Breast epithelium (tissue), 4 donors: ENCODE measurements around the gene MYOZ2. TPM values are rescaled to one million over a fixed set of nuclear protein-coding genes. Genes with fewer than 3 reads are reported as not detected.
"Not testable (repeated sequence)": the region's sequence is repeated elsewhere in the genome, so short reads cannot be mapped to it uniquely, and the experiment has no call there.

Source experiments
- DNase-seq, 2 donors: peaks; one replicate each; pipeline ENCODE4 v3.0.0-alpha.2; 2019; ENCODE audit warnings: low spot score in 2 of 2
- H3K27ac ChIP-seq, 2 donors: fragments of 200-600 bp; sonication (generic) in 1 of 2; one replicate each; pipeline ENCODE4 v1.5.1; 2016 to 2019; ENCODE audit warnings: mild to moderate bottlenecking in 1 of 2
- H3K27me3 ChIP-seq, 2 donors: fragments of 200-600 bp; sonication (generic) in 1 of 2; one replicate each; pipeline versions ENCODE4 v1.5.1 to v1.6.0; 2017 to 2019; ENCODE audit warnings: control low read depth in 1 of 2, mild to moderate bottlenecking in 1 of 2
- H3K36me3 ChIP-seq: fragments of 200-600 bp; one replicate; pipeline ENCODE4 v1.5.1; 2019
- H3K4me1 ChIP-seq, 2 donors: fragments of 200-600 bp; sonication (generic); one replicate each; pipeline ENCODE4 v1.5.1; 2016 to 2019; ENCODE audit warnings: control low read depth in 1 of 2
- H3K4me3 ChIP-seq, 3 donors: fragments of 200-600 bp; sonication (generic); 1 replicate in 2 of 3; 2 replicates in 1 of 3; pipeline ENCODE4 v1.5.1; 2016 to 2019; ENCODE audit warnings: mild to moderate bottlenecking in 3 of 3, moderate library complexity in 2 of 3
- H3K9me3 ChIP-seq, 2 donors: fragments of 200-600 bp; sonication (generic) in 1 of 2; one replicate each; pipeline ENCODE4 v1.5.1; 2016 to 2019; ENCODE audit warnings: control low read depth in 1 of 2
- POLR2A ChIP-seq: fragments of 450-650 bp; IDR thresholded peaks from one replicate; pipeline ENCODE4 v1.6.1; 2016; ENCODE audit warnings: antibody characterized with exemption, mild to moderate bottlenecking, moderate library complexity
- POLR2AphosphoS5 ChIP-seq, 3 donors: sonication (generic); formaldehyde crosslinking; IDR thresholded peaks; one replicate each; pipeline ENCODE4 v1.6.1; 2017; ENCODE audit warnings: antibody characterized with exemption in 3 of 3
- intact Hi-C: fragments of 100-400 bp; cut with DNase I; formaldehyde crosslinking; loops from one replicate; pipeline ENCODE4 v1.15.1; 2023; ENCODE audit warnings: low total_unique reads
- total RNA-seq, 3 donors: library from RNA; depleted of rRNA; stranded (reverse); fragments of >200 nt; gene quantifications; one replicate each; pipeline ENCODE4 v1.1.0, GENCODE V29; 2016
- TF ChIP-seq, protein P1 (sequence below), 3 donors: fragments of 450-650 bp; IDR thresholded peaks; one replicate each; pipeline ENCODE4 v1.5.1; 2016 to 2017; ENCODE audit warnings: antibody characterized with exemption in 3 of 3, mild to moderate bottlenecking in 3 of 3, moderate library complexity in 3 of 3

Gene MYOZ2
- total RNA-seq, 3 donors from 2014 or later = 0.15 to 0.48 (median 0.33) TPM

DNA sequence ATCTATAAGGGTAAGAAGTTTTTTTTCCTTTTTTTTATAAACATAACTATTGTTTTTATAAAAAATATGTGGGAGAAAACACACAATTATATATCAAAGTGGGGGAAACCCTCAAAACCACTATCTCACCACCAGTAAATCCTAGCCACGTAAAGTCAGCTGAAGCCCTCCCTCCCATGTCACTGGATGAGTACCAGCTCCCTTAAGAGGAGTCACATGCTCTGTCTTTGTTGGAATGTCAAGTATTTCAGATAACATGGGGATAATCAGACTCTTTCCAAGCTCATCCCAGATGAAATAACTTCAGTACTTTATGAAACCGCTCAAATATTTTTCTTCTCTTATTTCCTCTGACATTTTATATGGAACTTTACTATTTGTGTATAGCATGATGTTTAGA is 2.4 kb downstream of the MYOZ2 start:
- no peaks in the 10 kb centered on the region for H3K36me3 ChIP-seq
- H3K27me3 ChIP-seq = no peaks in the 10 kb centered on the region
- H3K4me1 ChIP-seq = no peaks in the 10 kb centered on the region
- TF ChIP-seq, protein P1, sequence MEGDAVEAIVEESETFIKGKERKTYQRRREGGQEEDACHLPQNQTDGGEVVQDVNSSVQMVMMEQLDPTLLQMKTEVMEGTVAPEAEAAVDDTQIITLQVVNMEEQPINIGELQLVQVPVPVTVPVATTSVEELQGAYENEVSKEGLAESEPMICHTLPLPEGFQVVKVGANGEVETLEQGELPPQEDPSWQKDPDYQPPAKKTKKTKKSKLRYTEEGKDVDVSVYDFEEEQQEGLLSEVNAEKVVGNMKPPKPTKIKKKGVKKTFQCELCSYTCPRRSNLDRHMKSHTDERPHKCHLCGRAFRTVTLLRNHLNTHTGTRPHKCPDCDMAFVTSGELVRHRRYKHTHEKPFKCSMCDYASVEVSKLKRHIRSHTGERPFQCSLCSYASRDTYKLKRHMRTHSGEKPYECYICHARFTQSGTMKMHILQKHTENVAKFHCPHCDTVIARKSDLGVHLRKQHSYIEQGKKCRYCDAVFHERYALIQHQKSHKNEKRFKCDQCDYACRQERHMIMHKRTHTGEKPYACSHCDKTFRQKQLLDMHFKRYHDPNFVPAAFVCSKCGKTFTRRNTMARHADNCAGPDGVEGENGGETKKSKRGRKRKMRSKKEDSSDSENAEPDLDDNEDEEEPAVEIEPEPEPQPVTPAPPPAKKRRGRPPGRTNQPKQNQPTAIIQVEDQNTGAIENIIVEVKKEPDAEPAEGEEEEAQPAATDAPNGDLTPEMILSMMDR (IDR thresholded peaks at IDR 0.05) = no peak
- TF ChIP-seq POLR2AphosphoS5 (IDR thresholded peaks at IDR 0.05) (no peak), POLR2A (no peak)
- no peaks in the 10 kb centered on the region for H3K9me3 ChIP-seq
- H3K27ac ChIP-seq = no peak overlapping the region
- H3K4me3 ChIP-seq = no peak overlapping the region
- DNase-seq = no peak
- intact Hi-C loops = no loop called here

DNA sequence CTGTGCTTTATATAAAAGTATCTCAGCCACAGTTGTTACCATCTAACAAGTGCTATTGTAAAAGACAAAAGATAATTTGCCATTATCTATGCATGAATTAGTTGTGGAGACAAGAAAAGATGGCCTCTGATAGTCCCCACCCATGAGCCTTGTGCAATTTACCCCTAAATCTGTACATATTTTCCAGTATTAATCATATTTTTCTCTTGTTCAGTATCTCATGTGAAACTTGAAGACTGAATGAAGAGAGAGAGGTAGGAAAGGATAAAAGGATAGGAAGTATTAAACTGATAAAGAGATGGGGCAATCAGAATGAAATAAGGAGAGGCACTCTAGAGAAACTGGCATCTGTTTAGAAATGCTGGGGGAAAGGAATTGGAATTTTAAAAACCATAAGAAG is 3.7 kb downstream of the MYOZ2 start:
- Histone ChIP-seq H3K4me3 (no peak overlapping the region), H3K9me3 (no peaks in the 10 kb centered on the region), H3K4me1 (no peaks in the 10 kb centered on the region), H3K27me3 (no peaks in the 10 kb centered on the region), H3K36me3 (no peaks in the 10 kb centered on the region), H3K27ac (no peak overlapping the region)
- TF ChIP-seq POLR2A (no peak), POLR2AphosphoS5 (IDR thresholded peaks at IDR 0.05) (no peak)
- TF ChIP-seq, protein P1 (IDR thresholded peaks at IDR 0.05) = no peak
- DNase-seq = no peak
- intact Hi-C loops = no loop called here

DNA sequence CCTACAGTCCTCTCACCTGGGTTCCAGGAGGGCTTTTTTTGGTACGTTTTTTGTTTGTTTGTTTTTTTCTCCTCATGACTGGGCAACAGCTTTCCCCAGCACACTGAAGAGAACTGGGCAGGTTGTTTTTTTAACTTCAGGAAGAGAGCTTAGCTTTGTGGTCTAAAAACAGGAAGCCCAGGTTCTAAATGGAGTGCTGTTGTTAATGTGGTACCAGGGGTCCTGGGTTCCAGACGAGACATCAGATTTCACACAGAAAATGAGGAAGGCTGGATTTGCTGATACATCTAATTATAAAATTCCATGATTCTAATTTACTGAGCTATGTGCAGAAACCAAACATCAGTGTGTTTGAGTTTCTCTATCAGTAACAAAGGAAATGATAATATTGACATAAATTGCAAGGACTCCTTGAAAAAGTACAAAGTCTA is 4.2 kb downstream of the MYOZ2 start:
- no peaks in the 10 kb centered on the region for H3K36me3 ChIP-seq
- no peak for DNase-seq
- H3K27ac ChIP-seq = no peak overlapping the region
- intact Hi-C loops = no loop called here
- no peak overlapping the region for H3K4me3 ChIP-seq
- H3K27me3 ChIP-seq = no peaks in the 10 kb centered on the region
- no peaks in the 10 kb centered on the region for H3K4me1 ChIP-seq
- no peaks in the 10 kb centered on the region for H3K9me3 ChIP-seq
- TF ChIP-seq POLR2A (no peak), POLR2AphosphoS5 (IDR thresholded peaks at IDR 0.05) (no peak)
- TF ChIP-seq, protein P1 (IDR thresholded peaks at IDR 0.05) = no peak

DNA sequence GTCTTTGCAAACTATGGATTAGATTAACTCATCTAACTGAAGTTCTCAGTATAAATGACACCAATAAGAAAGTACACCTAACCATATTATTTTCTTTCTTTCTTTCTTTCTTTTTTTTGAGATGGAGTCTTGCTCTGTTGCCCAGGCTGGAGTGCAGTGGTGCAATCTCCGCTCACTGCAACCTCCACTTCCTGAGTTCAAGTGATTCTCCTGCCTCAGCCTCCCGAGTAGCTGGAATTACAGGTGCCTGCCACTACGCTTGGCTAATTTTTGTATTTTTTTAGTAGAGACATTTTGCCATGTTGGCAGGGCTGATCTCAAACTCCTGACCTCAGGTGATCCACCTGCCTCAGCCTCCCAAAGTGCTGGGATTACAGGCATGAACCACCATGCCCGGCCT is 5.7 kb downstream of the MYOZ2 start:
- H3K4me3 ChIP-seq, intact Hi-C loops, H3K9me3 ChIP-seq: not testable (repeated sequence)

DNA sequence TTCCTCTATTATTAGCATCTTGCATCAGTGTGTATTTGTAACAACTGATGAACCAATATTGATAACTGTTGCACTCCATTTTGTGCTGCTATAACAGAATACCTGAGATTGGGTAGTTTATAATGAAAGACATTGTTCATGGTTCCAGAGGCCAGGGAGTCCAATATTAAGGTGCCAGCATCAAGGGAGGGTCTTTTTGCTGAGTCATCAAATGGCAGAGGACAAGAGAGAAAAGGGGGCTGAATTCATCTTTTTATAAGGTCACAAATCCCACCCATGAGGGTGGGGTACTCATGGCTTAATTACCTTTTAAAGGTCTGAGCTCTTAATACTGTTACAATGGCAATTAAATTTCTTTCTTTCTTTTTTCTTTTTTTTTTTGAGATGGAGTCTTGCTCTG is 7.2 kb downstream of the MYOZ2 start:
- no peaks in the 10 kb centered on the region for H3K9me3 ChIP-seq
- no peak for DNase-seq
- H3K4me3 ChIP-seq = no peak overlapping the region
- no peaks in the 10 kb centered on the region for H3K27me3 ChIP-seq
- H3K4me1 ChIP-seq = no peaks in the 10 kb centered on the region
- TF ChIP-seq POLR2AphosphoS5 (IDR thresholded peaks at IDR 0.05) = no peak
- no peak for TF ChIP-seq POLR2A
- TF ChIP-seq, protein P1 (IDR thresholded peaks at IDR 0.05) = no peak
- no peak overlapping the region for H3K27ac ChIP-seq
- H3K36me3 ChIP-seq = no peaks in the 10 kb centered on the region
- intact Hi-C loops = no loop called here

More for the DNA sequence above, 5.7 kb downstream of the MYOZ2 start:
- H3K4me1 ChIP-seq, H3K36me3 ChIP-seq, DNase-seq, H3K27ac ChIP-seq, H3K27me3 ChIP-seq: not testable (repeated sequence)

DNA sequence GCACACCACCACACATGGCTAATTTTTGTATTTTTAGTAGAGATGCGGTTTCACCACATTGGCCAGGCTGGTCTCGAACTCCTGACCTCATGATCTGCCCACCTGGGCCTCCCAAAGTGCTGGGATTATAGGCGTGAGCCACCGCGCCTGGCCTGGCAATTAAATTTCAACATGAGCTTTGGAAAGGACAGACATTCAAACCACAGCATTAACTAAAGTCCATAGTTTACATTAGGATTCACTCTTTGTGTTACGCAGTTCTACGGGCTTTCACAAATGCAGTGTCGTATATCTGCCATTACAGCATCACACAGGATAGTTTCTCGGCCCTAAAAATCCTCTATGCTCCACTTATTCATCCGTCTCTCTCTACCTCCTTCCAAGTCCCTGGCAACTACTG is 7.7 kb downstream of the MYOZ2 start:
- H3K4me1 ChIP-seq, intact Hi-C loops, H3K36me3 ChIP-seq, DNase-seq, H3K27ac ChIP-seq, H3K9me3 ChIP-seq, H3K4me3 ChIP-seq, H3K27me3 ChIP-seq: not testable (repeated sequence)
